Fibroblast of pulmonary artery (primary cell): Measurements from ENCODE around the gene RSPH9.
A peak's percentile ranks its signal among the peaks of the same experiment; 100 is the strongest.

Source experiments
- DNase-seq: peaks from one replicate; pipeline ENCODE4 v3.0.0-alpha.2; 2010; ENCODE audit warnings: low read depth
- H3K4me3 ChIP-seq: replicated peaks from 2 replicates; pipeline ENCODE4 v1.5.1; 2011; ENCODE audit warnings: low read depth, mild to moderate bottlenecking, control low read depth, low read length, moderate library complexity
- TF ChIP-seq, protein P1 (sequence below): IDR thresholded peaks from 2 replicates; pipeline ENCODE4 v1.5.1; 2011; ENCODE audit warnings: mild to moderate bottlenecking, control low read depth, low read length, inconsistent platforms; ENCODE audit errors: missing control alignments

Gene RSPH9

GRCh38 chr6:43665376-43665775 is 20.5 kb downstream of the RSPH9 start:
- H3K4me3 ChIP-seq = no peak overlapping the region
- DNase-seq = no peak
- TF ChIP-seq, protein P1, sequence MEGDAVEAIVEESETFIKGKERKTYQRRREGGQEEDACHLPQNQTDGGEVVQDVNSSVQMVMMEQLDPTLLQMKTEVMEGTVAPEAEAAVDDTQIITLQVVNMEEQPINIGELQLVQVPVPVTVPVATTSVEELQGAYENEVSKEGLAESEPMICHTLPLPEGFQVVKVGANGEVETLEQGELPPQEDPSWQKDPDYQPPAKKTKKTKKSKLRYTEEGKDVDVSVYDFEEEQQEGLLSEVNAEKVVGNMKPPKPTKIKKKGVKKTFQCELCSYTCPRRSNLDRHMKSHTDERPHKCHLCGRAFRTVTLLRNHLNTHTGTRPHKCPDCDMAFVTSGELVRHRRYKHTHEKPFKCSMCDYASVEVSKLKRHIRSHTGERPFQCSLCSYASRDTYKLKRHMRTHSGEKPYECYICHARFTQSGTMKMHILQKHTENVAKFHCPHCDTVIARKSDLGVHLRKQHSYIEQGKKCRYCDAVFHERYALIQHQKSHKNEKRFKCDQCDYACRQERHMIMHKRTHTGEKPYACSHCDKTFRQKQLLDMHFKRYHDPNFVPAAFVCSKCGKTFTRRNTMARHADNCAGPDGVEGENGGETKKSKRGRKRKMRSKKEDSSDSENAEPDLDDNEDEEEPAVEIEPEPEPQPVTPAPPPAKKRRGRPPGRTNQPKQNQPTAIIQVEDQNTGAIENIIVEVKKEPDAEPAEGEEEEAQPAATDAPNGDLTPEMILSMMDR = no peak

GRCh38 chr6:43666196-43666920 is 21.5 kb downstream of the RSPH9 start:
- TF ChIP-seq, protein P1 = no peak
- H3K4me3 ChIP-seq = no peak overlapping the region
- no peak for DNase-seq

DNA sequence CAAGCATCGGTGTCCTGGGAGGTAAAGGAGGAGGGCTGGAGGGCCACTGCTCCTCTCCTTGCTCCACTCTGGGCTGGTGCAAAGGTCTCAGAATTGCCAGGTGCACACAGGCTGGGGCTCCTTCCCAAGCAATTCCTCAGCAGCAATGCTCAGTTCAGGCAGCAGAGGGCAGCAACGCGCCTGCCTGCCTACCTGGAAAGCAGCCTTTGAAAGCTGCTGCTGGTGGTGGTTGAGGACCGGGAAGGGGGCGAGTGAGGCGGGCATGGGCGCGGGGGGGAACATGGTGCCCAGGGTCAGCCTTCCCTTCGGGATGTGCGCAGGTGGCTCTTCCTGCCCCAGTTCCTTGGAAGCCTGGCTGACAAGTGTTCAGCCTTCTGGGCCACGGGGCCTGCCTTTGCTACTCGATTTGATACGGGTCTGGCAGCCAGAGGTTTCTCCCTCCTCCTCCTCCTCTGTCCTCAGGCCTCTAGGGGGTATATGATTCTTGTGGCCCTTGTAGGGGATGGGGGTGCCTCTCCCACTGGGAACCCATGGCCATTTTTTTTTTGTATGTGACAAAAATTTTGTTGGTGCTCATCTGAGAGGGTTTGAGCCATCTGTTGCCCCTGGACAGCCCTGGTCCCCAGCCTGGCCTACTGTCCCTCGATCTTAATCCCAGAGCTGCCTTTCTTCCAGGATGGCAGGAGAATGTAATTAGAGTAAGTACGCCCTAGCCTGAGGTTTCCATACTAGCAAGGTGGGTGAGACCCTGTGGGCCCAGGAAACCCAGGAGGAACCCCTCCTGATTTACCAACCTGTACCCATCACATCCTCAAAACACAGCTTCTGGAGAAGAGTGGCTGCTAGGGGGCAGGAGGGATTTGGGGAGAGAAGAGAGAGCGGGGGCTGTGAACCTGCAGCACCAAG is 22.7 kb downstream of the RSPH9 start:
- TF ChIP-seq, protein P1 = peak; percentile 94
- DNase-seq = peak; percentile 72
- no peak overlapping the region for H3K4me3 ChIP-seq

- DNase-seq = peak; percentile 67
- TF ChIP-seq, protein P1 = peak; percentile 62
- H3K4me3 ChIP-seq = no peak overlapping the region
Observed at GRCh38 chr6:43668151-43669028, 23.6 kb downstream of the RSPH9 start.

GRCh38 chr6:43669050-43669921 is 24.4 kb downstream of the RSPH9 start:
- peak; percentile 65 for DNase-seq

More at GRCh38 chr6:43669050-43669921, 24.4 kb downstream of the RSPH9 start:
- TF ChIP-seq, protein P1 = no peak
- no peak overlapping the region for H3K4me3 ChIP-seq
